Transverse colon (tissue), 4 donors: ENCODE data around the gene KLRC2.
"Not testable (repeated sequence)": the region's sequence is repeated elsewhere in the genome, so short reads cannot be mapped to it uniquely, and the experiment has no call there.

Experiments
- CTCF ChIP-seq, 5 experiments: fragments of 200-600 bp in 3 of 5; fragments of 450-650 bp in 2 of 5; sonication (generic) in 3 of 5; IDR thresholded peaks; 1 replicate in 2 of 5; 2 replicates in 3 of 5; pipeline ENCODE4 v1.5.1; 2016 to 2017; ENCODE audit warnings: antibody characterized with exemption in 5 of 5, inconsistent platforms in 3 of 5, mild to moderate bottlenecking in 2 of 5, moderate library complexity in 1 of 5
- EP300 ChIP-seq: sonication (generic); formaldehyde crosslinking; IDR thresholded peaks from one replicate; pipeline ENCODE4 v1.6.1; 2017; ENCODE audit warnings: antibody characterized with exemption, low read depth
- POLR2A ChIP-seq: fragments of 450-650 bp; IDR thresholded peaks from one replicate; pipeline ENCODE4 v1.6.1; 2016; ENCODE audit warnings: antibody characterized with exemption, mild to moderate bottlenecking, moderate library complexity
- POLR2AphosphoS5 ChIP-seq, 3 donors: sonication (generic); formaldehyde crosslinking; IDR thresholded peaks; one replicate each; pipeline ENCODE4 v1.6.1; 2016; ENCODE audit warnings: antibody characterized with exemption in 3 of 3

GRCh38 chr12:10472808-10473207 lies 37.0 kb upstream of the KLRC2 start:
- TF ChIP-seq POLR2A; POLR2AphosphoS5 (IDR thresholded peaks at IDR 0.05); CTCF (IDR thresholded peaks at IDR 0.05); EP300: not testable (repeated sequence)
